Non-pigmented ciliary epithelial cell (primary cell): Measurements from ENCODE around the gene AP5B1.

Experiments used
- DNase-seq: peaks from one replicate; pipeline ENCODE4 v3.0.0-alpha.2; 2010; ENCODE audit warnings: low read depth

AP5B1 gene, protein sequence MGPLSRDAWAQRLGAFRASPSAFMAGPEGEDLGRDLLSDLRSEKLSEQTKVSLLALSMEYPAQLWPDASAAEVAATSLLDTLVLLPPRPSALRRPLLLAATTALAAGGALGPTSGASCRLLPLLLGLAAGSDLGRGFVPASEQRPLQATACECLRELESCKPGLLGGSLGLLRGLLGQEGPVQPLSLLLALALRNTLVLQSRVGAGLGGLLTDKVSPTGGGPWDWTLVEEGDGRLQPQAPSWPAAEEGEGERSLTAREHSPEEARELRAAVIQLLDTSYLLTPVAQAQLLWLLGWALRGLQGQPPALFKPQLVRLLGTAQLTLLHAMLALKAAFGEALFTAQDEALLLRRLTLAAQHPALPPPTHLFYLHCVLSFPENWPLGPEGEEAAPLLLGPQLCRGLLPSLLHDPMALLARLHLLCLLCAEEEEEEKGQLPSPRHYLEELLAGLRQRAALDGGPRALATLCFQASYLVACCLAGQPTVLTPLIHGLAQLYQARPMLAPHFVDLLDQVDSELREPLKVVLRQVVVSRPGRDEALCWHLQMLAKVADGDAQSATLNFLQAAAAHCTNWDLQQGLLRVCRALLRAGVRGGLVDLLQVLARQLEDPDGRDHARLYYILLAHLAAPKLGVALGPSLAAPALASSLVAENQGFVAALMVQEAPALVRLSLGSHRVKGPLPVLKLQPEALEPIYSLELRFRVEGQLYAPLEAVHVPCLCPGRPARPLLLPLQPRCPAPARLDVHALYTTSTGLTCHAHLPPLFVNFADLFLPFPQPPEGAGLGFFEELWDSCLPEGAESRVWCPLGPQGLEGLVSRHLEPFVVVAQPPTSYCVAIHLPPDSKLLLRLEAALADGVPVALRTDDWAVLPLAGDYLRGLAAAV

DNA sequence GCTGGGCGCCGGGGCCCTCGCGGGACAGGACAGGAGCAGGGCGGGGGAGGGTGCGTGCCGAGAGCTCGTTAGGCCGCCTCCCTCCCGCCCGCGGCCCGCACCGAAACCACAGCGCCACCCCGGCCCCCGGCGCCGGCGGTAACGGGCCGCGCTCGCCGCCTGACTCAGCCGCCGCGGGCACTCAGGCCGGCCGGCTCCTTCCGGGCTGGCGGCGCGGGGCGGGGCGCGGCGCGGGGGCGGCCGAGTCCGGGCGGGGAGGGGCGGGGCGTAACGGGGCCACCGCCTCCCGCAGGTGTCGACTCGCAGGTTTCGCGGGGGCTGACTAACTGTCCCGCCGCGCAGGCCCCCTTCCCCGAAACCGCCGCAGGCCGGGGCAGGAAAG is at the start of gene AP5B1:
AP5B1 (minus strand) TSS at position 207 of the 382 bp plus-strand sequence. CDS start 385 bp downstream, outside the sequence.
- DNase-seq, result no peak

DNA sequence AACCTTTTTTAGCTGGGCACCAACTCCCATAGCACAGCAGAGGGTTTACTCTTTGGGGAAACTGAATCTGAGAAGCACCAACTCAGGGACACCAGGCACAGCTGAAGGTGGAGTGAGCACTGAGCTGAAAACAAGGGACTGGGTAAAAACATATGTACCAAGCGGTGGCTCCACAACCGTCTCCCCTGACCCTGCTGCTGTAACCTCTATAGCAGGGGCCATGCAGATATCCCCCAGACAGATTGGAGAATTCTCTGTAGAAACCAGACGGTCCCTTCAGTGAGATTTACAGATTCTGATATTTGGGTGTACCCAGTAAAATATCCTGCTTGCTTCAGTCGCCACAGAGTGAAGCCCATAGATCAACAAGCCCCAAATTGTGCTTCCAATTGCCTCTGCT is 48.7 kb upstream of the AP5B1 start:
- DNase-seq, result no peak

DNA sequence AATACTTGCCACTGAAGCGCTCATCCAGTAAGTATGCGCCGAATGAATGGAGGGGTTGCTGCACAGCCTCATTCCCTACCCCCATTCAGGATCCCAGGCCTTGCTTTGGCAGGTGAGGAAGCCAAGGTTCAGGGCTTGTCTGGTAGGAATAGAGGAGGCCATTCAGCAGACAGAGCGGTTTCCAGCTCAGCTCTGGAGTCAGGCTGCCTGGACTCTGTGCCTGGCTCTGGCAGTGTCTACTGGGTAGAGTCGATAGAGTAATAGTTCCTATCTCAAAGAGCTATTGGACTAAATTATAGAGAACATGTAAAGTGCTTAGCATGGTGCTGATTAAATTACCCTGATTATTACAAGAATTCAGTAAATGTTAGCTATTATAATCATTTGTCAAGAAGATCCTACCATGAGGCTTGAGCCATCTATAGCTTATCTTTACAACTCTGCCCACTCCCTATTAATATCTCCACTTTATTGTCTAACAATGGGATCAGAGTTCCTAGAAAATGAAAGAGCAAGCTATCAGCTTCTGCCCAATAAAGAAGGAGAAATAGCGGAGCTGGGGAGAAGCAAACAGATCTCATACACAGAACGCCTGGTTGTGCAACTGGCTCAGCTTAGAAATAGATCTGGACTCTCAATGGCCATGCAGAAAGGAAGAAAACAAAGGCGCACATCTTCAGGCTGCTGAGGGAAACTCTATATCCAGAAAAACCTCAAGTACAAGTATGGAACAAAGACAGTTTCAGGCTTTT is 46.4 kb upstream of the AP5B1 start:
- DNase-seq, result no peak

DNA sequence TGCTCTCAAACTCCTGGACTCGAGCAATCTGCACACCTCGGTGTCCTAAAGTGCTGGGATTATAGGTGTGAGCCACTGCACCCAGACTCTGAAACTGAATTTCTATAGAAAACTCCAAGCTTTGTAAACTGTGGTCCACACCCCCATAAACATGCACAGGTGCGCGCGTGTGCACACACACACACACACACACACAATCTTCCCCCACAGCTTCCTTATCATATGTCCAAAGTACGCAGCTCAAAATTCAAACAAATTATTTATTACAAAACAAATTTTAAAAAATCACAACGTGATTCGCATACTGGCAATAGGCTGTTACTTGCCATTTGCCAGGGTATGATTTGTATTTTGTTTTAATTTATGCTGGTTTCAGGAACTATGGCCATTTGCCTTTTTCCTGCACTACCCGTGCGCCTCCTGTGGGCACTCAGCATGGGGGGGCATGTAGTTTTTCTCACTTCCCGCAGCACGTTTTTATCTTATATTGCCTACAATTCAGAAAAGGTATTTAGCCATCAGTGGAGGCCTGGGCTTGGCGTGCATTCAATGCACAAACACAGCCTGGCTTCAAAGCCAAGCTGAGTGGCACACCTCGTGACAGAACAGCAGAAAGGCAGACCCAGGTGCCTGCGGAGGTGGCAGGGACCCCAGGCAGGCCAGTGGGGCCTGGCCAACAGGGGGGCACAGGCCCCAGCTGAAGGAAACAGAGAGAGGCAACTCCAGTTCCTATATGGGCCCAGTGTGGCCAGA is 42.2 kb upstream of the AP5B1 start:
- no peak for DNase-seq

DNA sequence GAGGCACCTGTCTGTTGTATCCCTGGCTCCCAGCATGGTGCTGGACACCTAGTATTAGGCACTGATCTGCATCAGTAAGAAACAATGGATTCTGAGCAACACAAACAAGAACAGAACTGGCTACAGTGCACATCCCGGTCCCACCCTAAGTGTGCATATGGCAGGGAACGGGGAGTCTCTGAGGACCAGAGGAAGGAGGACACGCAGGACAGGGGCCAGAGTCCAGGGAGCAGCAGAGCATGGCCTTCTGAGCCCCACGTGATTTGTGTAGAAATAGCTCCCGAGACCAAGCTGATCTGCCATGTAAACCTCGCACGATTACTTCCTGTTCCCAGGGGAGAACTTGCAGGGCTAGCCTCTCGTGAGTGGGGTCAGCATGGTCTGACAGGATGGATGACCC is 40.3 kb upstream of the AP5B1 start:
- DNase-seq, result no peak

DNA sequence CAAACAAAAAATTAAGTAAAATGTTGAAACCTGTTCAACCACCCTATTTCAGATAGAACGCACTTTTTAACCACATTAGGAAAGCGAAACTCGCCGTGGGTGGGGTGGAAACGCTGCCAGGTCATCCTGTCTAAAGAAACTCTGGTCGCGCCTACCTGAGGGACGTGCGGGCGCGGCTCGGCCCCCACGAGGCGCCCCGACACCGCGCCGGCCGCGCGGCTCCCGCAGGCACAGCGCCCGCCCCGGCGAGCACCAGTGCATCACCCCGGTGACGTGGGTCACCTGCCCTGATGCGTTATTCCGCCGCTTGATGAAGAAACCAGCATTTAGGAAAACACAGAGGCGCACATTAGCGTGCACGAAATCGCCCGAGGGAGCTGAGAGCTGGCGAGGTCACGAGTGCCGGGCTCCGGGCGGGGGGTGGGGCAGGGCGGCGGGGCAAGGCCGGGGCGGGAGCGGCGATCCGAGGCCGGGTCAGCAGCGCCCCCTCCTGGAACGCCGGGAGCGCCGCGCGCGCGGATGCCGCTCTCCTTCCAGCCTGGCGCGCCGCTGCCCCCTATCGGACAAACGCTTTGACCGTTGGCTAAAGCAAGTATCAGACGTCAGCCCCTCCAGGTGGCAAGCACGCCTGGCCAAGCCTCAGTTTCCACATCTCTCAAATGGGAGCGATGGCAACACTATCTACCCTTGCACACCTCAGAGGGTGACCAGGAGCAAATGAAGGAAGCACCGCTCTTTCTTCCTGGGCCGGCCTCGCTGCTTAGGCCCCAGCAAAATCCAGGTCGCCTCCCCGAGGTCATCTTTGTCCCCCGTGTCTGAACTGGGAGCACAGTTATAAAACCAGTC is 37.3 kb upstream of the AP5B1 start:
- DNase-seq, result peak; percentile 28

DNA sequence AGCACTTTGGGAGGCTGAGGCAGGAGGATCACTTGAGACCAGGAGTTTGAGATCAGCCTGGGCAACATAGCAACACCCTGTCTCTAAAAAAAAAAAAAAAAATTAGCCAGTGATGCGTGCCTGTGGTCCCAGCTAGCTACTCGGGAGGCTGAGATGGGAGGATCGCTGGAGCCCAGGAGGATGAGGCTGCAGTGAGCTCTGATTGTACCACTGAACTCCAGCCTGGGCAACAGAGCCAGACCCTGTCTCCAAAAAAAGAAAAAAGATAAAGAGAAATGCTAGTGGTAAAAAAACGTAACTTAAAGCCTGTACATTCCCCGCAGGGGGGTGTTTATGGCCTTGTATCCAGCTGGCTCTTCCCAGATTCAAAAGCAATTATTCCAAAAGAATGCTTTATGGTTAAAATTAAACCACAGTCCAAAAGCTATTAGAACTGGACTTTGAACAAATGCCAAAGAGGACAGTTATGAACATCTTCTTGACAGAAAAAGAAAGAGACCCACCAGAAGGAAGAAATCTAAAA is 36.6 kb upstream of the AP5B1 start:
- no peak for DNase-seq

DNA sequence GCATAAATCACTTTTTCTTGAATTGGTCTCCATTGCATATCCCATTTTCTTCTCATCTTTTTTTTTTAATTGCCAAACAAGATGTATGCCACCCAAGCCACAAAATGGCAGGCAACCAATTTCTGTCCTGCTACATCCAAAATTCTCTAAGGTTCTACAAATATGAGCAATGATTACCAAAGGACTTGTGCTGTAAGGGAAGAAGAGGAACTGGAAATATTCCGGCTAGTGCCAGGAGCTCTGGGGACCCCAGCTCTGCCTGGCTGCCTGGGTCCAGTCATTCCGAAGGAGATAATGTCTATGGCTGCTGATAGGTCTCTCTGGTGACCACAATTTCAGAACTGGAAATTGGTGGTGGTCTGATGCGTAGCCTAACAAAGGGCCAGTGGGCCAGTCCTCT is 35.9 kb upstream of the AP5B1 start:
- no peak for DNase-seq

DNA sequence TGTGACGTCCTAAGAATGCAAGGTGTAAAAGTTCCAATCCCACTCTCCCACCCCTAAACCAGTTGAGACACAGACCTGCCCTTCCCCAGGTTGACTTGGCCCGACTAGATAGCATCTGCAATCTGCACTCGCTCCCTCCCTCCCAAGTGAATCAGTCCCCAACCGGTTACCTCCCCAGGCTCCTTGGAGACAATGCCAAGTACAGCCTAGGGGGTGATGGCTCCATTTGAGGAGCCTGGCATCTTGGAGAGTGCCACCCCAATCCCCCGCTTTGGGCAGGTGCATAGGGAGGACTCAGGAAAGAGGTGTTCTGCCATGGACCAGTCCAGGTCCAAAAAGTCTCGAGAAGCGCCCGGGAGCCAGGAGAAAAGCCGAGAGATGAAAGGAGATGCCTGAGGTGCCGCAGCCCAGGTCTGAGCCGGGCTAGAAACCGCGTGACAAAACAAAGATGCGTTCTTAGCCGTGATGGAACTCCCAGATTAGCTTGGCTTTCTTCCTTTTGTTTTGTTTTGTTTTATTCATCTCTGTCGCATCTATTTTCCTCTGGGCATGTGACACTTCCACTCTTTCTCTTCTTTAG is 34.3 kb upstream of the AP5B1 start:
- no peak for DNase-seq

DNA sequence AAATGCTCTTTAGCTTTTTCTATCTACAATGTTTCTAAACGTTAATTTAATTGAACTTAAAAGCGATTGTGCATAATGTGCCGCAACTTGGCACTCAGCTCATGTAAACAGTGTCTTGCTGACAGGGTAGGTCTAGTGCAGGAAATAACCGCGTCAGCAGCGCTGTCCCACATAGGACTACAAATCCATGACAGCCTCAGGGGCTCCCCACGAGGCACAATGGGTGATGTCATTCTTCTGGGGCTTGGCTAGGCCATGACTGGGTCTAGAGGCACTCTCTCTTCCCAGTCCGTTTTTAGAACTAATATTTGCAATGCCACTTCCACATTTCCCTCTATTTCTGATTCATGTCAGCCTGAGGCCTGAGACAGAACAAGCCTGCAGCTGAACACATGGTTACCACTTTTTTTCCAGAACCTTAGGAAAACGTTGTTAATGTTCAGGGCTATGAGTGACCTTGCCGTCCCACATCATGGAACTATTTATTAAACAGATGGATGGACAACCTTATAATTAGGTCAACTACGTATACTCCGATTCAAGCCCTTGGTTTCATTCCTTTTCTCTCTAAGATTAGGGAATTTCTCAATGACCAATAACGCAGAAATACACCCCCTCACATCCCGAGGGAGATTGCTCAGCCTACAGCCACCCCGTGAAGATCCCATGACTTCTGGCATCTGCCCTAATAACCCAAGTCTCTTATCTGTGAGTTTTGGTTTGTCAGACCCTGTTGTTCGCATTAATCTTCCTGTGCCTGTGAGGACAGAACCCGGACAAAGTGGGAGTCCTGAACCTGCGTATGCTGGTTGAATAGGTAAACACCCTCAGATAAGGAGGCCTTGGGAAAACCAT is 33.6 kb upstream of the AP5B1 start:
- DNase-seq, result no peak

DNA sequence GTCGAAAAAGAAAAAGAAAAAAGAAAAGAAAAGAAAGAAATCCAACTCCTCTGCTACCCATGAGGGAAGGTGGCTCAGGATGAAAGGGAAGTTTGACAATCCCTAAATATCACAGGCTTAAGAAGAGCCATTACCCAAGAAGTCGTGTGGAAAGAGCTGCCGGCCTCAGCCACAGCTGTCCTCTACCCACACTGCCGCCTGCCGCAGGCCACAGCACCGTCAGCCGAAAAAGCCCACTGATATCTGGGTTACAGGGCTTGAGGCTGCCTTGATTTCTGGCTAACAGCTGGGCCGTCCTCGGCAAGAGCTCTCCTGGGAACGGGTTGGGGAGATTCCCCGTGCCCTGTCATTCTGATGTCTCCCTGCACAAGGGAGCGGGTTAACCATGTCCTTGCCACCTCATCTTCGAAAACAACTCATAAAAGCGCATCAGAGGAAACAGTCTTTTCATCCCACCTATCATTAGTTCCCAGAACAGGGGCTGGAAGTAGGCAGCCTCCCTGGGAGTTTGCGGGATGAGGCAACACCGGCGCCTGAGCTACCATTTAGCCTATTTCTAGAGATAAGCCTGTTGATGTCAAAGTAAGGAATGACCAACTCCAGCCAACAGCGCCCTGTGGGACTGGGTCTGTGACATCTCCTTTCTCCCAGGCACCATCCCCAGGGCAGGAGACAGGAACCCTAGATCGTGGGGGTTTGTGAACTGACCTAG is 31.1 kb upstream of the AP5B1 start:
- no peak for DNase-seq

DNA sequence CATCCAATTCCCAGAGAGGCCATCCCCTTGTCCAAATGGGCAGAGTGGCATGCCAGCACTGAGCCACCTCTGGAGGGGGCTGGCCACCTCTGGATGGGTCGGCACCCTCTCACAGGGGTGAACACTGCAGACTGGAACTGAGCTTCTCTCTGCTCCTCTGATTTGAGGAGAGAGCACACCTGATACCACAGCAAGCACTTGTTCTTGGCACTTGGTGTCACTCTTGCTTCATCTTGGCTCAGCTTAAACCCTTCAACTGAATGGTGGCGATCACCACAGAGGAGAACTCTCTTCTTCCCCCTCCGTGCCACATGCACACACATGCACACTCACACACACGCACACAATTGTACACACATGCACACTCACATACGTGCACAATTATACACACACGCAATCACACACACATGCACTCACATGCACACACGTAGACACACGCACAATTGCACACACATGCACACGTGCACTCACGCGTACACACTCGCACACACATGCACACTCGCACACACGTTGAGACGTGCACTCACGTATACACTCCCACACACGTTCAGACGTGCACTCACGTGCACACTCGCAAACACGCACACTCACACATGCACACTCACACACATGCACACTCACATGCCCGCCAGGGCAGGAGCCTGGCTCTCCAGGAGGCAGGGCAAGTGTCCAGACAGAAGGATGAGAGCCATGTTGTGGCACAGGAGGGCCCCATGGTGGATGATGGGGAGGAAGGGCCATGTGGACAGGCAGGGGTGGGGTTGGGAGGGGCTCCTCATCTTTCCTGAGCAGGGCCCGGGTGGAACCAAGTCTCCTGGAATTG is 29.5 kb upstream of the AP5B1 start:
- no peak for DNase-seq

DNA sequence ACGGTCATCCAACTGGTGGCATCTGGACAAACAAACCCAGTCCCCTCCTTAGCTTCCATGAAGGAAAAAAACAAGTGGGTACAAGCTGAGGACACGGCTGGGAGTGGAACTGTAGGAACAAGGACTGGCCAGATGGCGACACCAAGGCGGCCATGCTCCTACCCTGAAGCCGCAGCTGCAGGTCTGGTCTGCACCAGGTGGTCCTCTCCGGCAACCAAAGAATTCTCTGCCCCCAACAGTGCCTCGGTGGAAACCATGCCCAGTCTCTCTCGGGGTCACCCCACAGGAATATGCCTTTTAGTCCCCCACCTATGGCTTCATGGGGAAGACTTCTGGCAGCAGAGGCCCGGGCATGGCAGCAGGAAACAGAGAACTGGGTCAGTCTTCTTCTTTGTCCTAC is 28.7 kb upstream of the AP5B1 start:
- no peak for DNase-seq

DNA sequence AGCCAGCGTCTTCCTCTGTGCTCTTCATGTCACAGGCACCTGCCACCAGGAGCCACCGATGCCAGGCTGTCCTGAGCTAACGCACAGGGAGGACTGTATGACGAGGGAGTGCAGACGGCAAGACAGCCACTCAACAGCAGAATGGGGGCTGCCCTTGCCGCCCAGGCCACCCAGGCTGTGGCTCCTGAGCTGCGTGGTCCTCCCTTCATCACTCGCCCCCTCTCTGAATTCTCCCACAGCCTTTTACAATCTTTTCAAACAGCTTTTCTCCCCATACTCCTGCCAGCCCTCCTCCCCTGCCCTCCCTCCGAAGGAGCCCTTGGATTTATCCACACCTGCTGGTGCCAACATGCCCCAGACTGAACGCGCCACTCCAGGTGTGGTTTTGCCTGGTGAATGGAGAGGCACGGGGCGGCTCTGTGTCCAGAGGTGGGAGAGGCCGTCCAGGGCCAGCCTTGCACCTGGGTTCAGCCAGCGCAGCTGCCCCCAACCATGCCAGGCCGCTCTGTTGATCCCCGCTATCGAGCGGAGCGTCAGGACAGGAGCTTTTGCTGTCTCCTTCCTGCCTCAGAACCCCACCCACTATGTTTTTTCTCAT is 28.1 kb upstream of the AP5B1 start:
- no peak for DNase-seq

DNA sequence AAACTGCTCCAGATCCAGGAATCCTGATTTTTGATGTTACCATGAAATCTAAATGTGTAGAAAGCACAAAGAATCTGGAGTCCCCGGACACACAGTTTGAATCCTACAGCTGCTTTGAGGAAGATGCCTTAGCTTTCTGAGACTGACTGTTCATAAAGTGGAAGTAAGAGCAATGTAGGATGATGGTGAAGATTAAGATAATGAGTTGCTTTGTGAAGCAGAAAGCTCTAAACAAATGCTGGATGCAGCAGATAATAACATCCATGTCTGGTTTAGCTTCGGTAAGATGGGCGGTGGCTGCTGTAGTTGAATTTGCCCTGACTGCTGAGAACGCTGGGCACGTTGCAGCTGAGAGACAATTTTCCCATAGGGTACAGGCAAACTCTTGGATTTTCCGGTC is 26.2 kb upstream of the AP5B1 start:
- no peak for DNase-seq

DNA sequence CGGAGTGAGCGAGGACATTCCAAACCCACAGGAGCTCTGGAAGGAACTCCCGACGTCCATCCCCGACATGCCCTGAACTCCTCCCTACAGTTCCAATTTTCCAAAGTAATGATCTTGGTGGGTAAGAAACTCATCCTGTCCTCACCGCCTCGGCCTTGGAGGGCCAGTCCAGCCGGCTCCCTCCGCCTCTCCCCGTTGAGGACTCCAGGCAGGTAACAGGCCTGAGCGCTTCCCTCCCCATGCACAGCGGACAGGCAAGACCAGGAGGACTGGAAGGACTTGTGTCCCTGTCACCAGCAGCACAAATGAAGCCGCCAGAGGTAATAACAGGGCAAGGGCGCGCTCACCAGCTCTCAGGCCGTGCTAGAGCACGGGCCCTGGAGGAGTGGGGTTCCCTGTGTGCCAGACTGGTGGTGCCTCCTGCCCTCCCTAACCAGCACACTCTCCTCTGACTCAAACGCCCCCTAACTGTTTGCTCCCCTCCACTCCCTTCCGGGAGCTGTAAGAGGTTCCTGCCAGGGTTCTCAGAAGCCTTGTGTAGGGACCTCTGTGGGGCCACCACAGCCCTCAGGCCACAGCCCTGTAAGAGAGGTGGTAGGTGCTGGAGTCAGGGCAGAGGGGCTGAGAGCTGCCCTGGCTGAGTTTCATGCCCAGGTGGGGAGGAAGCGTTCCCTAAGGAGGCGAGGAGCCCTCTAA is 23.2 kb upstream of the AP5B1 start:
- DNase-seq, result no peak

DNA sequence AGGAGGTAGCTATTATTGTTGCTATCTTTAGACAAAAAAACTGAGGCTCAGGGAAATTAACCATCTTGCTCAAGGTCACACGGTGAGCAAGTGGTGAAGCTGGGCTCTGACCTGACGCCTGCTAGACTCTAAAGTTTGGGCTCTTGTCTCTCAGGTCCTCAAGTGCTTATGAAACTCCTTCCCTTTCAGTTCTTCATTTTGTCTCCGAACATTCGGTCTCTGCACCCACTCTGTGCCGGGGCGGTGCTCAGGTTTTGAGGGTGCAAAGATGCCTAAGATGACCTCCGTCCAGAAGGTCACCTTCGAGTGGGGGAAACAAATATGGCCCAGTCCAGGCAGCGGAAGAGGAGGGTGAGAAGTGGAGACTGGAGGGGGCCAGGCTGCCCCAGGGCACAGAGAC is 22.1 kb upstream of the AP5B1 start:
- DNase-seq, result no peak
